HepG2 (cell line): ENCODE results near the gene MIF. TPM values are rescaled to one million over a fixed set of nuclear protein-coding genes. Genes with fewer than 3 reads are reported as not detected.

Experiments used
- EEA1 ChIP-seq: sonication (generic); formaldehyde crosslinking; IDR thresholded peaks from 2 replicates; pipeline ENCODE4 v1.5.1; 2020; ENCODE audit warnings: mild to moderate bottlenecking, missing genetic modification reagents, borderline replicate concordance
- ELF1 ChIP-seq: sonication (generic); formaldehyde crosslinking; IDR thresholded peaks from 2 replicates; pipeline ENCODE4 v1.4.0; 2020; ENCODE audit warnings: missing genetic modification reagents
- ETV5 ChIP-seq: IDR thresholded peaks from 2 replicates; pipeline ENCODE4 v1.6.1; 2018; ENCODE audit warnings: missing biosample characterization, missing genetic modification reagents, inconsistent platforms, borderline replicate concordance
- GATAD1 ChIP-seq: IDR thresholded peaks from 2 replicates; pipeline ENCODE4 v1.6.1; 2016; ENCODE audit warnings: missing genetic modification reagents, missing compliant biosample characterization
- HNRNPL ChIP-seq: fragments of 200-400 bp; formaldehyde crosslinking; IDR thresholded peaks from 2 replicates; pipeline ENCODE4 v1.6.1; 2017; ENCODE audit warnings: mild to moderate bottlenecking, low read depth, low read length
- IRF9 ChIP-seq: sonication (generic); formaldehyde crosslinking; IDR thresholded peaks from 2 replicates; pipeline ENCODE4 v1.8.0; 2022; ENCODE audit warnings: missing genetic modification reagents, mild to moderate bottlenecking, borderline replicate concordance
- KAT7 ChIP-seq: IDR thresholded peaks from 2 replicates; pipeline ENCODE4 v1.6.1; 2018; ENCODE audit warnings: borderline replicate concordance, missing compliant biosample characterization
- KMT2B ChIP-seq: IDR thresholded peaks from 2 replicates; pipeline ENCODE4 v1.6.1; 2016; ENCODE audit warnings: missing genetic modification reagents, missing compliant biosample characterization
- ONECUT2 ChIP-seq: sonication (generic); formaldehyde crosslinking; IDR thresholded peaks from 2 replicates; pipeline ENCODE4 v1.4.0; 2020; ENCODE audit warnings: missing genetic modification reagents
- SMAD3 ChIP-seq: sonication (generic); formaldehyde crosslinking; IDR thresholded peaks from 2 replicates; pipeline ENCODE4 v1.4.0; 2020; ENCODE audit warnings: missing genetic modification reagents
- THAP11 ChIP-seq: IDR thresholded peaks from 2 replicates; pipeline ENCODE4 v1.6.1; 2016; ENCODE audit warnings: missing biosample characterization, missing genetic modification reagents
- THAP7 ChIP-seq: sonication (generic); formaldehyde crosslinking; IDR thresholded peaks from 2 replicates; pipeline ENCODE4 v1.8.1; 2023; ENCODE audit warnings: mild to moderate bottlenecking, missing genetic modification reagents
- THAP9 ChIP-seq: sonication (generic); formaldehyde crosslinking; IDR thresholded peaks from 2 replicates; pipeline ENCODE4; 2020; ENCODE audit warnings: missing genetic modification reagents, mild to moderate bottlenecking, borderline replicate concordance
- TRIM24 ChIP-seq: sonication (generic); formaldehyde crosslinking; IDR thresholded peaks from 2 replicates; pipeline ENCODE4 v1.8.0; 2022; ENCODE audit warnings: mild to moderate bottlenecking, missing genetic modification reagents
- ZBTB2 ChIP-seq: sonication (generic); formaldehyde crosslinking; IDR thresholded peaks from 2 replicates; pipeline ENCODE4 v1.8.0; 2022; ENCODE audit warnings: low read depth, missing genetic modification reagents
- ZBTB20 ChIP-seq: sonication (generic); formaldehyde crosslinking; IDR thresholded peaks from 2 replicates; pipeline ENCODE4 v1.8.1; 2023; ENCODE audit warnings: missing genetic modification reagents, low read depth, mild to moderate bottlenecking, borderline replicate concordance
- ZC3H13 ChIP-seq: sonication (generic); formaldehyde crosslinking; IDR thresholded peaks from 2 replicates; pipeline ENCODE4 v1.8.1; 2023; ENCODE audit warnings: mild to moderate bottlenecking, missing genetic modification reagents, moderate library complexity
- ZNF274 ChIP-seq: sonication (generic); formaldehyde crosslinking; IDR thresholded peaks from 2 replicates; pipeline ENCODE4 v1.5.1; 2020; ENCODE audit warnings: mild to moderate bottlenecking, missing genetic modification reagents
- ZNF343 ChIP-seq: sonication (generic); formaldehyde crosslinking; IDR thresholded peaks from 2 replicates; pipeline ENCODE4 v1.4.0; 2020; ENCODE audit warnings: mild to moderate bottlenecking, missing genetic modification reagents
- ZNF747 ChIP-seq: sonication (generic); formaldehyde crosslinking; IDR thresholded peaks from 2 replicates; pipeline ENCODE4 v1.8.1; 2023; ENCODE audit warnings: missing genetic modification reagents, mild to moderate bottlenecking, borderline replicate concordance
- polyA plus RNA-seq, 8 experiments: library from polyadenylated mRNA; depleted of rRNA in 3 of 8; stranded (reverse) in 7 of 8; unstranded in 1 of 8; fragments of >200 nt; fragmentation: Illumina TruSeq in 4 of 8; extraction: Trizol in 4 of 8; gene quantifications; 2 replicates each; pipeline versions ENCODE4 v1.2.1 to v1.2.3, GENCODE V29; 2011 to 2016; ENCODE audit warnings: low read depth in 4 of 8, missing spikeins in 1 of 8, mixed read lengths in 1 of 8; ENCODE audit not compliant: insufficient read depth in 1 of 8
- total RNA-seq, 5 experiments: library from RNA; depleted of rRNA; stranded (reverse); fragments of >200 nt; fragmentation: Illumina TruSeq; extraction: Trizol; gene quantifications; 2 replicates each; pipeline ENCODE4 v1.2.3, GENCODE V29; 2016; ENCODE audit warnings: low read depth in 1 of 5

Gene MIF
- total and polyA plus RNA-seq, 2 of the 13 experiments (the other 11 are each of a cell fraction or from before 2014, with no cell fraction given) = 634 to 675 TPM

DNA sequence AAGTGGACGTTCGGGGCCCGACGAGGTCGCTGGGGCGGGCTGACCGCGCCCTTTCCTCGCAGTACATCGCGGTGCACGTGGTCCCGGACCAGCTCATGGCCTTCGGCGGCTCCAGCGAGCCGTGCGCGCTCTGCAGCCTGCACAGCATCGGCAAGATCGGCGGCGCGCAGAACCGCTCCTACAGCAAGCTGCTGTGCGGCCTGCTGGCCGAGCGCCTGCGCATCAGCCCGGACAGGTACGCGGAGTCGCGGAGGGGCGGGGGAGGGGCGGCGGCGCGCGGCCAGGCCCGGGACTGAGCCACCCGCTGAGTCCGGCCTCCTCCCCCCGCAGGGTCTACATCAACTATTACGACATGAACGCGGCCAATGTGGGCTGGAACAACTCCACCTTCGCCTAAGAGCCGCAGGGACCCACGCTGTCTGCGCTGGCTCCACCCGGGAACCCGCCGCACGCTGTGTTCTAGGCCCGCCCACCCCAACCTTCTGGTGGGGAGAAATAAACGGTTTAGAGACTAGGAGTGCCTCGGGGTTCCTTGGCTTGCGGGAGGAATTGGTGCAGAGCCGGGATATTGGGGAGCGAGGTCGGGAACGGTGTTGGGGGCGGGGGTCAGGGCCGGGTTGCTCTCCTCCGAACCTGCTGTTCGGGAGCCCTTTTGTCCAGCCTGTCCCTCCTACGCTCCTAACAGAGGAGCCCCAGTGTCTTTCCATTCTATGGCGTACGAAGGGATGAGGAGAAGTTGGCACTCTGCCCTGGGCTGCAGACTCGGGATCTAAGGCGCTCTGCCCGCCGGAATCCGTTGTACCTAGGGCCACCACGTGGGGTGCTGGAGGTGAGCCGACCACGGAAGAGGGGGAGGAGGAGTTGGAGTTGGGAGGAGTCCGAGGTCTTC lies 771 bp downstream of the MIF start (continued):
- TF ChIP-seq ZBTB2 (CRISPR knock-in tag) (0 out of 2 replicates have a peak, but pooled peaks have one; percentile 29), THAP9 (CRISPR knock-in tag) (0 out of 2 replicates have a peak, but pooled peaks have one; percentile 37), ZC3H13 (CRISPR knock-in tag) (0 out of 2 replicates have a peak, but pooled peaks have one; percentile 21), ZNF274 (CRISPR knock-in tag) (peak; percentile 31; the same call in 1 of the 2 replicates), ZNF343 (peak; percentile 28; the same call in 1 of the 2 replicates), EEA1 (CRISPR knock-in tag) (peak; percentile 17; the same call in 1 of the 2 replicates), THAP11 (0 out of 2 replicates have a peak, but pooled peaks have one; percentile 24), IRF9 (CRISPR knock-in tag) (no peak), TRIM24 (0 out of 2 replicates have a peak, but pooled peaks have one; percentile 13), ETV5 (CRISPR knock-in tag) (no peak), ONECUT2 (CRISPR knock-in tag) (no peak), THAP7 (0 out of 2 replicates have a peak, but pooled peaks have one; percentile 76), GATAD1 (CRISPR knock-in tag) (peak; percentile 38), KMT2B (CRISPR knock-in tag) (peak; percentile 45; the same call in 1 of the 2 replicates), KAT7 (CRISPR knock-in tag) (peak; percentile 3; the same call in 1 of the 2 replicates), HNRNPL (peak; percentile 75; the same call in 1 of the 2 replicates), ELF1 (CRISPR knock-in tag) (no peak; the same call in 1 of the 2 replicates), SMAD3 (CRISPR knock-in tag) (peak; percentile 19; the same call in 1 of the 2 replicates), ZNF747 (CRISPR knock-in tag) (no peak), ZBTB20 (CRISPR knock-in tag) (no peak)
